ENCODE results near the gene ZNF286A. TPM values are rescaled to one million over a fixed set of nuclear protein-coding genes. Genes with fewer than 3 reads are reported as not detected.
"Not testable (repeated sequence)": the region's sequence is repeated elsewhere in the genome, so short reads cannot be mapped to it uniquely, and the experiment has no call there.

Gene ZNF286A
- 10 to 100 TPM in 3 of 4 donors, 1 to 10 TPM in 1; 7.5 to 19.9 (median 15.3) TPM for total RNA-seq

- peak within 1 kb of the TSS; percentile 63 to 82 (median 76) for H3K27ac ChIP-seq
- H3K4me1 ChIP-seq; H3K9me3 ChIP-seq; intact Hi-C loops (cut with DNase I); H3K27me3 ChIP-seq: not testable (repeated sequence)
- peak within 1 kb of the TSS; percentile 48 to 73 (median 61) for H3K4me3 ChIP-seq
- TF ChIP-seq POLR2A (IDR thresholded peaks at IDR 0.05) (peak in 3 of 4 donors; percentile 46 to 74 (median 58)), CTCF (IDR thresholded peaks at IDR 0.05) (peak in 1 of 6 experiments; percentile 43)
- peaks cover 0 to 17% (median 0%) of the 10 kb centered on the region in 3 donors for H3K36me3 ChIP-seq
- peak; percentile 82 for DNase-seq
- WGBS, 2 donors, result 0% methylated on average over 5 of the region's 44 CpGs; no CpG with 5 or more reads in 1 of the 2 donors
These were observed at the start of gene ZNF286A for GRCh38 chr17:15699413-15699924. ZNF286A (plus strand) TSS chr17:15699752; CDS start chr17:15700330, 578 bp downstream.

DNA sequence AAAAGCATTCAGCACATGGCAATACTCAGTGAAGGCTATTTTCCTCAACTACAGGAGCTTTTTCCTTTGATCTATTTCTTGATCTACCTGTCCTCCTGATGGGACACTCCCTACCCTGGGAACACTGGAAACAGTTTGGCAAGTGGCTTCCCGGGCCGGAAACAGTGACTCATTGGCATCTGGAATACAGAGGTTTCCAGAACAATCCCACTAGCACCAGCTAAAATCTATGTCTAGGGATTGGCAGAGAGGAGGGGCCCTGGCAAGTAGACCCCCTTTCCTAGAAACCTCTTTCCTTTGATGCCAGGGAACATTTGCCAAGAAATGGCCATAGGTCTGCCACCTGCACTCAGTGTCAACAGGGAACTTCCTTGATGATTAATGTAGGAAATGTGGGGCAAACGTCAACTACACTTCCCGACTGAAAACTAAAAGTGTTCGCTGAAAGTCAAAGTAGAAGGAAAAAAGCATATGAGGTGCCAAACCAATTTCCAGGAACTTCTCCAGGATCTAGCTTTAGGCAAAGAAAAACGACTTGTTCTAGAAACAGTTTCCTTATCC is 49.6 kb upstream of the ZNF286A start:
- TF ChIP-seq CTCF (IDR thresholded peaks at IDR 0.05), result no peak
- no peak for TF ChIP-seq POLR2A (IDR thresholded peaks at IDR 0.05)
- no peaks in the 10 kb centered on the region for H3K27me3 ChIP-seq
- H3K4me3 ChIP-seq, result peak overlapping the region; percentile 65 to 76 (median 70)
- no peaks in the 10 kb centered on the region for H3K9me3 ChIP-seq
- intact Hi-C loops (cut with DNase I), result no loop called here
- WGBS, 2 donors, result 6 to 9% methylated on average over 6 of the region's 6 CpGs
- H3K27ac ChIP-seq, result peak overlapping the region; percentile 88 to 95 (median 94)
- no peak for DNase-seq
- H3K36me3 ChIP-seq, result no peaks in the 10 kb centered on the region
- peaks cover 10 to 80% (median 41%) of the 10 kb centered on the region in 3 donors for H3K4me1 ChIP-seq

DNA sequence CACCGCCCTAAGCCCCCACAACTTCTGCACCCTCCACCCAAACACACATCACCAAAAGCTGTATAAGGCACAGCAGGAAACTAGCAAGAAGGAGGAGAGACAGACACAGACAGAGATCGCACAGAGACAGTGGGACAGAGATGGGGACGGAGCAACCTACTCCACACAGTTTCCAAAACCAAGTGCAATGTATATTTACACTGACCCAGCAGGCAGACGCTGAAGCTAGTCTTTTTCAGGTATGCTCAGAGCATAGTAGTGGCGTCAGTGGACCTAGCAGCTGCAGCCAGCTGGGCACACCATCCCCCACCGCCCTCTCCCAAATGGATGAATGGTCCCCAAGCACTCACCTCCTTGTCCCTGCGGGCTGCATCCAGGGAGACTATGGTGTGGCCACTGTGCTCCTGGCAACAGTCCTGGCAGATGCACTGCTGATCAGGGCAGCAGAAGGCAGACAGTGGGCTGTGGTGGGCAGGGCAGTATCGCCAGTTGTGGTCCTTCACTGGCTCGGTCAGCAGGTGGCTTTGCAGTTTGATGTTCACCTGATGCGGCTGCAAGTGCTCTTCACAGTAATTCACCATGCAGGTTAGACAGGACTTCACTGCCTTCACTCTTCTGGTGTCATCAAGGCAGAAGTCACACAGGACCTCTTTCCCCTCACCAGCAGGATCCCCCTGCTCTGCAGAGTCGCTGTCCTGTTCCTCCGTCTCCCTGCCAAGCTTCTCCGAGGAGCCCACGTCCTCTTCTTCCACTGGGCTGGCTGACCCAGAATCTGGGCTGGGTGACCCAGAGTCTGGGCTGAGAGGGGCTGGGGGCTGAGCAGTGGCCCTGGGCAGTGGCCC is 48.6 kb upstream of the ZNF286A start:
- no peak for TF ChIP-seq CTCF (IDR thresholded peaks at IDR 0.05)
- TF ChIP-seq POLR2A (IDR thresholded peaks at IDR 0.05), result no peak
- Histone ChIP-seq H3K36me3 (no peaks in the 10 kb centered on the region), H3K27me3 (no peaks in the 10 kb centered on the region), H3K4me1 (peaks cover 4 to 80% (median 31%) of the 10 kb centered on the region in 3 donors), H3K4me3 (peak overlapping the region; percentile 65 to 76 (median 70)), H3K27ac (peak overlapping the region; percentile 88 to 95 (median 94)), H3K9me3 (no peaks in the 10 kb centered on the region)
- no peak for DNase-seq
- intact Hi-C loops (cut with DNase I), result no loop called here
- 17 to 35% methylated on average over 4 to 10 of the region's 14 CpGs for WGBS, 2 donors

GRCh38 chr17:15651583-15652110 is 47.9 kb upstream of the ZNF286A start:
- peak; percentile 31 for DNase-seq
- intact Hi-C loops (cut with DNase I), result no loop called here
- 1 to 6% methylated on average over 4 to 8 of the region's 8 CpGs for WGBS, 2 donors

More at GRCh38 chr17:15651583-15652110, 47.9 kb upstream of the ZNF286A start:
- Histone ChIP-seq H3K27ac (peak overlapping the region; percentile 88 to 95 (median 94)), H3K27me3 (no peaks in the 10 kb centered on the region), H3K36me3 (no peaks in the 10 kb centered on the region), H3K4me1 (peaks cover 4 to 78% (median 31%) of the 10 kb centered on the region in 3 donors), H3K9me3 (no peaks in the 10 kb centered on the region), H3K4me3 (peak overlapping the region; percentile 65 to 76 (median 70))
- TF ChIP-seq CTCF (IDR thresholded peaks at IDR 0.05), result no peak
- peak in 3 of 4 donors; percentile 41 to 76 (median 72) for TF ChIP-seq POLR2A (IDR thresholded peaks at IDR 0.05)
